K562 (cell line): ENCODE results near the gene RABGAP1. TPM values are rescaled to one million over a fixed set of nuclear protein-coding genes. Genes with fewer than 3 reads are reported as not detected.

Source experiments
- ATAC-seq: fragments of 200-7000 bp; cut with Tn5 transposase; 3 replicates; pipeline ENCODE4 v1.9.1; 2020; ENCODE audit warnings: moderate library complexity
- BruUV-seq: library from RNA; stranded (reverse); fragments of 400-500 nt; replicated peaks from 2 replicates; lab custom pipeline; 2021; lab: Mats Ljungman, UMichigan
- CTCF ChIA-PET: fragments of 300-600 bp; formaldehyde crosslinking; extraction: SDS; loops from one replicate; lab custom pipeline; 2021; ENCODE audit warnings: low intra/inter-chr PET ratio; lab: Yijun Ruan, JAX
- POLR2A ChIA-PET: fragments of 300-600, 350-650 bp; sonication (Branson Sonifier 250); formaldehyde crosslinking; extraction: SDS; loops from one replicate; lab custom pipeline; 2021; ENCODE audit warnings: antibody characterized with exemption, inconsistent platforms; lab: Yijun Ruan, JAX
- DNase-seq, 4 experiments: peaks; one replicate each; pipeline versions ENCODE4 v3.0.0 to v3.0.0-alpha.2; 2011 to 2018; ENCODE audit warnings: low spot score in 3 of 4, mixed read lengths in 3 of 4; ENCODE audit errors: extremely low read depth in 1 of 4
- FAIRE-seq: peaks from 2 replicates; lab custom pipeline; 2011; peaks lifted over from hg19 to GRCh38; lab: Jason Lieb, UNC
- H2AFZ ChIP-seq: 2 replicates; pipeline ENCODE4 v1.6.0; 2011; ENCODE audit warnings: low read depth, low read length, control low read depth, inconsistent platforms
- H3K27ac ChIP-seq: fragments of 200-600 bp; 3 replicates; pipeline ENCODE4 v1.8.0; 2011; ENCODE audit warnings: low read depth, mild to moderate bottlenecking, control low read depth, inconsistent platforms, low read length, moderate library complexity, mixed read lengths; ENCODE audit errors: extremely low read depth
- H3K27me3 ChIP-seq, 2 experiments: fragments of 300-600 bp in 1 of 2; 2 replicates in 1 of 2; 3 replicates in 1 of 2; pipeline versions ENCODE4 v1.6.0 to v1.8.0; 2011; ENCODE audit warnings: inconsistent platforms in 2 of 2, low read length in 2 of 2, mild to moderate bottlenecking in 1 of 2, mixed read lengths in 1 of 2, moderate library complexity in 1 of 2; ENCODE audit not compliant: control insufficient read depth in 2 of 2, insufficient read depth in 2 of 2
- H3K36me3 ChIP-seq: fragments of 300-600 bp; 3 replicates; pipeline ENCODE4 v1.8.0; 2011; ENCODE audit warnings: mild to moderate bottlenecking, low read length, inconsistent platforms; ENCODE audit not compliant: control insufficient read depth, insufficient read depth
- H3K4me1 ChIP-seq, 2 experiments: fragments of 200-600 bp in 1 of 2; replicated peaks in 1 of 2; 2 replicates in 1 of 2; 3 replicates in 1 of 2; pipeline versions ENCODE4 v1.5.1 to v1.8.0; 2011; ENCODE audit warnings: inconsistent platforms in 2 of 2, low read length in 2 of 2, mild to moderate bottlenecking in 1 of 2, mixed read lengths in 1 of 2, moderate library complexity in 1 of 2; ENCODE audit not compliant: control insufficient read depth in 2 of 2, insufficient read depth in 2 of 2
- H3K4me2 ChIP-seq: 2 replicates; pipeline ENCODE4 v1.6.1; 2011; ENCODE audit warnings: low read length, control low read depth, inconsistent platforms, mixed read lengths; ENCODE audit not compliant: insufficient read depth
- H3K4me3 ChIP-seq: fragments of 200-600 bp; sonication (generic), shearing (Covaris generic); 2 replicates; pipeline ENCODE4 v1.5.1; 2016; ENCODE audit warnings: control low read depth, inconsistent platforms
- H3K79me2 ChIP-seq: fragments of 200-600 bp; 3 replicates; pipeline ENCODE4 v1.8.0; 2011; ENCODE audit warnings: low read length, inconsistent platforms; ENCODE audit not compliant: control insufficient read depth, insufficient read depth
- H3K9ac ChIP-seq, 2 experiments: 2 replicates each; pipeline versions ENCODE4 v1.6.0 to v1.6.1; 2011; ENCODE audit warnings: low read depth in 2 of 2, low read length in 2 of 2, control low read depth in 1 of 2, inconsistent platforms in 1 of 2, mild to moderate bottlenecking in 1 of 2, mixed read lengths in 1 of 2; ENCODE audit not compliant: insufficient read depth in 1 of 2
- H3K9me1 ChIP-seq: one replicate; pipeline ENCODE4 v1.6.0; 2011; ENCODE audit warnings: inconsistent platforms, mild to moderate bottlenecking, low read length, moderate library complexity; ENCODE audit not compliant: control insufficient read depth, insufficient read depth
- H3K9me3 ChIP-seq: replicated peaks from 2 replicates; pipeline ENCODE4 v1.5.1; 2011; ENCODE audit warnings: low read depth, low read length, inconsistent platforms; ENCODE audit not compliant: control insufficient read depth, insufficient read depth
- H4K20me1 ChIP-seq: replicated peaks from 2 replicates; pipeline ENCODE4 v1.6.1; 2011; ENCODE audit warnings: low read length, inconsistent platforms, mixed read lengths; ENCODE audit not compliant: control insufficient read depth, insufficient read depth
- CC2D1A ChIP-seq: fragments of 450-650 bp; IDR thresholded peaks from 2 replicates; pipeline ENCODE4 v1.6.1; 2017; ENCODE audit warnings: mild to moderate bottlenecking
- FOS ChIP-seq: IDR thresholded peaks from 3 replicates; pipeline ENCODE4 v1.6.1; 2011; ENCODE audit not compliant: insufficient read length; ENCODE audit errors: extremely low read depth
- GATAD2B ChIP-seq: fragments of 450-650 bp; IDR thresholded peaks from 2 replicates; pipeline ENCODE4 v1.6.1; 2017; ENCODE audit warnings: mild to moderate bottlenecking, borderline replicate concordance
- NUFIP1 ChIP-seq: fragments of 450-650 bp; IDR thresholded peaks from 2 replicates; pipeline ENCODE4 v1.6.1; 2018; ENCODE audit not compliant: partially characterized antibody
- PURB ChIP-seq: sonication (generic); formaldehyde crosslinking; IDR thresholded peaks from 2 replicates; pipeline ENCODE4 v1.9.0; 2021; ENCODE audit warnings: low read depth, mild to moderate bottlenecking, missing genetic modification reagents
- SP1 ChIP-seq: sonication (generic); formaldehyde crosslinking; IDR thresholded peaks from 2 replicates; pipeline ENCODE4 v1.8.1; 2022; ENCODE audit warnings: mild to moderate bottlenecking, missing genetic modification reagents
- ZBTB8A ChIP-seq: fragments of 450-650 bp; IDR thresholded peaks from 2 replicates; pipeline ENCODE4 v1.6.1; 2018; ENCODE audit warnings: mild to moderate bottlenecking, moderate library complexity; ENCODE audit not compliant: partially characterized antibody
- ZNF146 ChIP-seq: IDR thresholded peaks from one replicate; pipeline ENCODE4 v1.6.1; 2018; ENCODE audit warnings: missing compliant biosample characterization; ENCODE audit not compliant: unreplicated experiment
- ZNF165 ChIP-seq: fragments of 250-450 bp; sonication (Bioruptor Pico); IDR thresholded peaks from 2 replicates; pipeline ENCODE4 v1.4.0; 2020; ENCODE audit warnings: borderline replicate concordance
- WGBS: fragments of 100-300 bp; shearing (Covaris generic); methylation state at CpG from one replicate; pipeline ENCODE4 v1.1.6; 2016; ENCODE audit warnings: low coverage, mixed read lengths; ENCODE audit not compliant: insufficient coverage; ENCODE audit errors: missing lambda C conversion rate; 5-methylcytosine and 5-hydroxymethylcytosine counted together
- in situ Hi-C: fragments of 300-500 bp; cut with MboI; formaldehyde crosslinking; loops from 4 replicates; pipeline ENCODE4 v1.15.0; 2018; ENCODE audit warnings: inconsistent platforms, mixed read lengths
- intact Hi-C: fragments of 100-400 bp; cut with micrococcal nuclease; formaldehyde crosslinking; loops from 2 replicates; pipeline ENCODE4 v1.14.2; 2022
- polyA plus RNA-seq, 8 experiments: library from polyadenylated mRNA; depleted of rRNA in 4 of 8; stranded (reverse) in 5 of 8; unstranded in 3 of 8; fragments of >200 nt; fragmentation: Nextera tagmentation in 2 of 8; fragmentation: Illumina TruSeq in 1 of 8; extraction: Ambion mirVana in 2 of 8; extraction: Trizol in 1 of 8; gene quantifications; 2 replicates each; pipeline versions ENCODE4 v1.2.1 to v1.2.3, GENCODE V29; 2011 to 2014; ENCODE audit warnings: inconsistent platforms in 1 of 8, missing spikeins in 1 of 8
- total RNA-seq, 7 experiments: library from RNA; depleted of rRNA in 6 of 7; stranded (reverse); fragments of >200 nt in 6 of 7; fragmentation: Illumina TruSeq in 2 of 7; extraction: Trizol in 2 of 7; gene quantifications; 2 replicates each; pipeline versions ENCODE4 v1.2.1 to v1.2.3, GENCODE V29; 2011 to 2021; ENCODE audit warnings: low replicate concordance in 1 of 7
- TF ChIP-seq, protein P1 (sequence below): fragments of 200-800 bp; sonication (Bioruptor generic); IDR thresholded peaks from 2 replicates; pipeline ENCODE4 v1.6.1; 2017; ENCODE audit warnings: missing genetic modification characterization, missing compliant biosample characterization
- TF ChIP-seq, protein P2 (sequence below): fragments of 250-450 bp; sonication (Bioruptor Pico); IDR thresholded peaks from 2 replicates; pipeline ENCODE4 v1.9.0; 2021; ENCODE audit warnings: mild to moderate bottlenecking, inconsistent platforms
- TF ChIP-seq, protein P3 (sequence below): sonication (generic); formaldehyde crosslinking; IDR thresholded peaks from 2 replicates; pipeline ENCODE4 v1.8.1; 2023; ENCODE audit warnings: mild to moderate bottlenecking, missing genetic modification reagents
- TF ChIP-seq, protein P4 (sequence below): fragments of 450-650 bp; formaldehyde crosslinking; IDR thresholded peaks from 2 replicates; pipeline ENCODE4 v1.4.0; 2020; ENCODE audit warnings: mild to moderate bottlenecking, moderate library complexity

Gene RABGAP1
- total and polyA plus RNA-seq, 9 of the 15 experiments (the other 6 are each of a cell fraction or from before 2014, with no cell fraction given): 1.5 to 22.7 (median 13.1) TPM

DNA sequence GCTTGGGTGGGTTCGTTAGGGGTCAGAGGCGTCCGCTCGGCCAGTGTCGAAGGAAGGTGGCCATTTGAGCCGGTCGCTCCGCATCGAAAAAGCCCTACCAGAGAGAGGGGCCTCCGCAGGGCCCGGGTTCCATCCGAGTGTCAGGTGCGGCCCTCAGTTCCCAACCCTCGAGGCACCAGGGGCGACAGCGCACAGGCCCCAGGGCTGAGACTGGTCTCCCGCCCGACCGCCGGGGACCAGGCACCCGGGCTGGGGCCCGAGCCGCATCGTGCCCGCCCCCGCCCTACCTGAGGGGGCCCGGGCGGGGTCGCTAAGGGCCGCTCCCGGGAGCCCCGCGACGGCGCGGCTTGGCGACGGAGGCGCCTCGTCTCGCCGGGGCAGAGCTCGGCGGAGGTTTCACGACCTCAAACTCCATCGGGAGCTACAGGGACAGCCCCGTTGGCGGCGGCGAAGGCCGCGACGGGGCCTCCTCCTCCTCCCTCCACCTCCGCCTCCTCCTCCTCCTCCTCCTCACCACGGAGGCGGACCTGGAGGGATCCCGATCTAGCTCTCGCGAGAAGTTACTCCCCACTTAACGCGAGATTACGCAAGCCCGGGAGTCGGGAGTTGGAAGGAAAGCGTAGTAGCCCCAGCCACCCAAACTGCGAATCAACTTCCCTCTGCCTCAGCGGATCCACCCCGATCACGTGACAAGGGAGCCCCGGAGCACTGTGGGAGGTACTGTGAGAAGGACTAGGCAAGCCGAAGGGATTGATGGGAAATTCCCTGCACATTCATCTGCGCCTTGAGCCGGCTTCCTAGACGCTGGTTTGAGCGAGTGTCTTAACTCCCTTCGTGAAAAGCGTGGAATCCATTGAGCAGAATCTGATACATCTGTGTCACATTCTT is 35.8 kb upstream of the RABGAP1 start, which contains the start of gene RC3H2:
Gene RC3H2 (minus strand): TSS at position 537 of the 888 bp plus-strand sequence. CDS start 7,850 bp downstream, outside the sequence.
- peak within 1 kb of the TSS; percentile 71 for H3K4me3 ChIP-seq
- no peaks in the 10 kb centered on the region for H3K9me1 ChIP-seq
- ATAC-seq (peak; percentile 91), FAIRE-seq (peak; percentile 99), DNase-seq (peak; percentile 93 to 99 (median 94))
- no peaks in the 10 kb centered on the region for H3K9me3 ChIP-seq
- no peaks in the 10 kb centered on the region for H3K27me3 ChIP-seq
- ChIA-PET CTCF (no interaction called here), POLR2A (interaction anchor here (0.5 to 2.1 kb wide), 13 partner anchors 8 to 1276 kb away, joined by 3 to 14 read pairs (median 3); partner anchors contain the start of gene ZBTB6)
- peaks cover 3 to 7% of the 10 kb centered on the region in 2 experiments; a peak in 3 of 5 replicates for H3K4me1 ChIP-seq
- peak within 1 kb of the TSS; percentile 91 for H2AFZ ChIP-seq
- H4K20me1 ChIP-seq: no peaks in the 10 kb centered on the region
- peak within 1 kb of the TSS; percentile 95 to 98 for H3K9ac ChIP-seq
- H3K27ac ChIP-seq: peak within 1 kb of the TSS; percentile 91
- peaks cover 9% of the 10 kb centered on the region; the same call in 1 of the 3 replicates for H3K36me3 ChIP-seq
- 1% methylated on average over 44 of the region's 77 CpGs for WGBS
- H3K79me2 ChIP-seq: peaks cover 52% of the 10 kb centered on the region
- in situ Hi-C loops: no loop called here
- H3K4me2 ChIP-seq: peak within 1 kb of the TSS; percentile 86
- intact Hi-C loops: loop anchor here (1.0 kb wide), 1 partner anchor 26 kb away; the partner anchor contains the start of gene ZBTB26
- TSS peak; percentile 53 for BruUV-seq
- 0 out of 2 replicates have a peak, but pooled peaks have one; percentile 63 for TF ChIP-seq ZNF165 (CRISPR knock-in tag)
- no peak for TF ChIP-seq PURB (CRISPR knock-in tag)
- TF ChIP-seq, protein P1, sequence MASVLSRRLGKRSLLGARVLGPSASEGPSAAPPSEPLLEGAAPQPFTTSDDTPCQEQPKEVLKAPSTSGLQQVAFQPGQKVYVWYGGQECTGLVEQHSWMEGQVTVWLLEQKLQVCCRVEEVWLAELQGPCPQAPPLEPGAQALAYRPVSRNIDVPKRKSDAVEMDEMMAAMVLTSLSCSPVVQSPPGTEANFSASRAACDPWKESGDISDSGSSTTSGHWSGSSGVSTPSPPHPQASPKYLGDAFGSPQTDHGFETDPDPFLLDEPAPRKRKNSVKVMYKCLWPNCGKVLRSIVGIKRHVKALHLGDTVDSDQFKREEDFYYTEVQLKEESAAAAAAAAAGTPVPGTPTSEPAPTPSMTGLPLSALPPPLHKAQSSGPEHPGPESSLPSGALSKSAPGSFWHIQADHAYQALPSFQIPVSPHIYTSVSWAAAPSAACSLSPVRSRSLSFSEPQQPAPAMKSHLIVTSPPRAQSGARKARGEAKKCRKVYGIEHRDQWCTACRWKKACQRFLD (CRISPR knock-in tag): peak; percentile 82
- TF ChIP-seq ZNF146: no peak
- TF ChIP-seq, protein P2, sequence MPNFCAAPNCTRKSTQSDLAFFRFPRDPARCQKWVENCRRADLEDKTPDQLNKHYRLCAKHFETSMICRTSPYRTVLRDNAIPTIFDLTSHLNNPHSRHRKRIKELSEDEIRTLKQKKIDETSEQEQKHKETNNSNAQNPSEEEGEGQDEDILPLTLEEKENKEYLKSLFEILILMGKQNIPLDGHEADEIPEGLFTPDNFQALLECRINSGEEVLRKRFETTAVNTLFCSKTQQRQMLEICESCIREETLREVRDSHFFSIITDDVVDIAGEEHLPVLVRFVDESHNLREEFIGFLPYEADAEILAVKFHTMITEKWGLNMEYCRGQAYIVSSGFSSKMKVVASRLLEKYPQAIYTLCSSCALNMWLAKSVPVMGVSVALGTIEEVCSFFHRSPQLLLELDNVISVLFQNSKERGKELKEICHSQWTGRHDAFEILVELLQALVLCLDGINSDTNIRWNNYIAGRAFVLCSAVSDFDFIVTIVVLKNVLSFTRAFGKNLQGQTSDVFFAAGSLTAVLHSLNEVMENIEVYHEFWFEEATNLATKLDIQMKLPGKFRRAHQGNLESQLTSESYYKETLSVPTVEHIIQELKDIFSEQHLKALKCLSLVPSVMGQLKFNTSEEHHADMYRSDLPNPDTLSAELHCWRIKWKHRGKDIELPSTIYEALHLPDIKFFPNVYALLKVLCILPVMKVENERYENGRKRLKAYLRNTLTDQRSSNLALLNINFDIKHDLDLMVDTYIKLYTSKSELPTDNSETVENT: peak; percentile 93; the same call in 1 of the 2 replicates
- peak; percentile 69; the same call in 1 of the 2 replicates for TF ChIP-seq SP1 (CRISPR knock-in tag)
- 0 out of 2 replicates have a peak, but pooled peaks have one; percentile 77 for TF ChIP-seq CC2D1A
- no peak for TF ChIP-seq NUFIP1
- TF ChIP-seq, protein P3, sequence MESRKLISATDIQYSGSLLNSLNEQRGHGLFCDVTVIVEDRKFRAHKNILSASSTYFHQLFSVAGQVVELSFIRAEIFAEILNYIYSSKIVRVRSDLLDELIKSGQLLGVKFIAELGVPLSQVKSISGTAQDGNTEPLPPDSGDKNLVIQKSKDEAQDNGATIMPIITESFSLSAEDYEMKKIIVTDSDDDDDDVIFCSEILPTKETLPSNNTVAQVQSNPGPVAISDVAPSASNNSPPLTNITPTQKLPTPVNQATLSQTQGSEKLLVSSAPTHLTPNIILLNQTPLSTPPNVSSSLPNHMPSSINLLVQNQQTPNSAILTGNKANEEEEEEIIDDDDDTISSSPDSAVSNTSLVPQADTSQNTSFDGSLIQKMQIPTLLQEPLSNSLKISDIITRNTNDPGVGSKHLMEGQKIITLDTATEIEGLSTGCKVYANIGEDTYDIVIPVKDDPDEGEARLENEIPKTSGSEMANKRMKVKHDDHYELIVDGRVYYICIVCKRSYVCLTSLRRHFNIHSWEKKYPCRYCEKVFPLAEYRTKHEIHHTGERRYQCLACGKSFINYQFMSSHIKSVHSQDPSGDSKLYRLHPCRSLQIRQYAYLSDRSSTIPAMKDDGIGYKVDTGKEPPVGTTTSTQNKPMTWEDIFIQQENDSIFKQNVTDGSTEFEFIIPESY: no peak
- no peak for TF ChIP-seq ZBTB8A
- no peak for TF ChIP-seq FOS
- TF ChIP-seq, protein P4, sequence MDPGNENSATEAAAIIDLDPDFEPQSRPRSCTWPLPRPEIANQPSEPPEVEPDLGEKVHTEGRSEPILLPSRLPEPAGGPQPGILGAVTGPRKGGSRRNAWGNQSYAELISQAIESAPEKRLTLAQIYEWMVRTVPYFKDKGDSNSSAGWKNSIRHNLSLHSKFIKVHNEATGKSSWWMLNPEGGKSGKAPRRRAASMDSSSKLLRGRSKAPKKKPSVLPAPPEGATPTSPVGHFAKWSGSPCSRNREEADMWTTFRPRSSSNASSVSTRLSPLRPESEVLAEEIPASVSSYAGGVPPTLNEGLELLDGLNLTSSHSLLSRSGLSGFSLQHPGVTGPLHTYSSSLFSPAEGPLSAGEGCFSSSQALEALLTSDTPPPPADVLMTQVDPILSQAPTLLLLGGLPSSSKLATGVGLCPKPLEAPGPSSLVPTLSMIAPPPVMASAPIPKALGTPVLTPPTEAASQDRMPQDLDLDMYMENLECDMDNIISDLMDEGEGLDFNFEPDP (CRISPR knock-in tag): 0 out of 2 replicates have a peak, but pooled peaks have one; percentile 65
- 0 out of 2 replicates have a peak, but pooled peaks have one; percentile 48 for TF ChIP-seq GATAD2B
